Measurements from ENCODE around the gene SSX2IP. TPM values are rescaled to one million over a fixed set of nuclear protein-coding genes. Genes with fewer than 3 reads are reported as not detected.

The SSX2IP gene
- total RNA-seq, 2 experiments from 2014 or later: 10.0 to 12.7 TPM

DNA sequence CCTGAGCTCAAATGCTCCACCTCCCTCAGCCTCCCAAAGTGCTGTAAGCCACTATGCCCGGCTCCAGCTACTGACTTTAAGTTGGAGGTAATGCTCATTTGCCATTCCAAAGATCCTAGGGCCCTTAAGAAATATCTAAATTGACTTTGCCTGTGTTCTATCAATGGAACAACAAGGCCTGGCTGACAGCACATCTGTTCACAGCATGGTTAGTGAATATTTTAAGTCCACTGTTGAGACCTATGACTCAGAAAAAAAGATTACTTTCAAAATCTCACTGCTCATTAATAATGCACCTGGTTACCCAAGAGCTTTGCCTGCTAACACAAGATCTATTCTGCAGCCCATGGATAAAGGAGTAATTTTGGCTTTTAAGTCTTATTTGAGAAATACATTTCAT is 3.5 kb upstream of the SSX2IP start:
- no peak for ATAC-seq
- H3K4me1 Mint-ChIP-seq (ENCODE audit: low read depth): peaks cover 34% of the 10 kb centered on the region
- DNase-seq: no peak
- intact Hi-C loops (cut with micrococcal nuclease): no loop called here
- H3K4me3 Mint-ChIP-seq: no peak overlapping the region
- ChIA-PET POLR2A (interaction anchor here (1.3 kb wide), 1 partner anchor 13 kb away, joined by 3 read pairs; no protein-coding TSS in a partner anchor), CTCF (interaction anchor here (0.9 to 1.8 kb wide), 5 partner anchors 13 to 88 kb away, joined by 3 to 8 read pairs (median 5); no protein-coding TSS in a partner anchor)
- TF ChIP-seq, protein P1, sequence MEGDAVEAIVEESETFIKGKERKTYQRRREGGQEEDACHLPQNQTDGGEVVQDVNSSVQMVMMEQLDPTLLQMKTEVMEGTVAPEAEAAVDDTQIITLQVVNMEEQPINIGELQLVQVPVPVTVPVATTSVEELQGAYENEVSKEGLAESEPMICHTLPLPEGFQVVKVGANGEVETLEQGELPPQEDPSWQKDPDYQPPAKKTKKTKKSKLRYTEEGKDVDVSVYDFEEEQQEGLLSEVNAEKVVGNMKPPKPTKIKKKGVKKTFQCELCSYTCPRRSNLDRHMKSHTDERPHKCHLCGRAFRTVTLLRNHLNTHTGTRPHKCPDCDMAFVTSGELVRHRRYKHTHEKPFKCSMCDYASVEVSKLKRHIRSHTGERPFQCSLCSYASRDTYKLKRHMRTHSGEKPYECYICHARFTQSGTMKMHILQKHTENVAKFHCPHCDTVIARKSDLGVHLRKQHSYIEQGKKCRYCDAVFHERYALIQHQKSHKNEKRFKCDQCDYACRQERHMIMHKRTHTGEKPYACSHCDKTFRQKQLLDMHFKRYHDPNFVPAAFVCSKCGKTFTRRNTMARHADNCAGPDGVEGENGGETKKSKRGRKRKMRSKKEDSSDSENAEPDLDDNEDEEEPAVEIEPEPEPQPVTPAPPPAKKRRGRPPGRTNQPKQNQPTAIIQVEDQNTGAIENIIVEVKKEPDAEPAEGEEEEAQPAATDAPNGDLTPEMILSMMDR (IDR thresholded peaks at IDR 0.05): no peak
- no peaks in the 10 kb centered on the region for H3K36me3 Mint-ChIP-seq (ENCODE audit: low read depth)
- no peak overlapping the region for H3K27ac Mint-ChIP-seq
- no peaks in the 10 kb centered on the region for H3K27me3 Mint-ChIP-seq
- H3K9me3 Mint-ChIP-seq: peaks cover 4% of the 10 kb centered on the region

DNA sequence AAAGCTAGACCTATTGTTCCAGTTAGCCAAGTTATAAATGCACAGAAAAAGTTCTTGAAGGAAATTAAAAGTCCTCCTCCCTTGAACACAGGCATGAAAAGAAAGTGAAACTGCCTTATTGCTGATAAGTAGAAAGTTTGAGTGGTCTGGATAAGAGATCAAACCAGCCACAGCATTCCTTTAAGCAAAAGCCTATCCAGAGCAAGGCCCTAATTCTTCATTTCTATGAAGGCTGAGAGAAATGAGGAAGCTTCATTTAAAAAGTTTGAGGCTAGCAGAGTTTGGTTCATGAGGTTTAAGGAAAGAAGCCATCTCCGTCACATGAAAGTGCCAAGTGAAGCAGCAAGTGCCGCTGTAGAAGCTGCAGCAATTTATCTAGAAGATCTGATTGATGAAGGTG is 2.7 kb upstream of the SSX2IP start:
- ChIA-PET POLR2A (interaction anchor here (1.3 kb wide), 1 partner anchor 13 kb away, joined by 3 read pairs; no protein-coding TSS in a partner anchor), CTCF (interaction anchor here (0.9 to 1.8 kb wide), 5 partner anchors 31 to 89 kb away, joined by 3 to 8 read pairs (median 5); no protein-coding TSS in a partner anchor)
- H3K36me3 Mint-ChIP-seq (ENCODE audit: low read depth): no peaks in the 10 kb centered on the region
- H3K4me3 Mint-ChIP-seq: peak overlapping the region; percentile 61
- H3K27ac Mint-ChIP-seq: peak overlapping the region; percentile 50
- no peaks in the 10 kb centered on the region for H3K27me3 Mint-ChIP-seq
- TF ChIP-seq, protein P1 (IDR thresholded peaks at IDR 0.05): no peak
- intact Hi-C loops (cut with micrococcal nuclease): no loop called here
- ATAC-seq: no peak
- peaks cover 42% of the 10 kb centered on the region for H3K4me1 Mint-ChIP-seq (ENCODE audit: low read depth)
- peaks cover 4% of the 10 kb centered on the region for H3K9me3 Mint-ChIP-seq
- no peak for DNase-seq

DNA sequence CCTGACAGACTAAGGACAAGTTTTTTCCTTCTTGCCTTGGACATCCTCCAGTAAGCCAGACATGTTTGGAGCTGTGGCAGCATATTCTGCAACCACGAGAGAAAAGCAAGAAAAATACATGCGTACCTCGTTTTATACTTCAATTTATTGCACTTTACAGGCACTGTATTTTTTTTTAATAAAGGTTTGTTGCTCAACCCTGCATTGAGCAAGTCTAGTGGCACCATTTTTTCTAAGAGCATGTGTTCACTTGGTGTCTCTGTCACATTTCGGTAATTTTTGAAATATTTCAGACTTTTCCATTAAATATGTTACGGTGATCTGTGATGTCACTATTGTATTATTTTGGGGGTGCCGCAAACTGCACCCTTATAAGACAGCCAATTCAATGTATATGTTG is 2.1 kb upstream of the SSX2IP start:
- TF ChIP-seq, protein P1 (IDR thresholded peaks at IDR 0.05): no peak
- peaks cover 48% of the 10 kb centered on the region for H3K4me1 Mint-ChIP-seq (ENCODE audit: low read depth)
- intact Hi-C loops (cut with micrococcal nuclease): no loop called here
- no peaks in the 10 kb centered on the region for H3K27me3 Mint-ChIP-seq
- H3K27ac Mint-ChIP-seq: peak overlapping the region; percentile 50
- DNase-seq (no peak), ATAC-seq (no peak)
- ChIA-PET POLR2A (no interaction called here), CTCF (interaction anchor here (1.0 to 1.8 kb wide), 4 partner anchors 32 to 90 kb away, joined by 3 to 8 read pairs (median 4); no protein-coding TSS in a partner anchor)
- no peaks in the 10 kb centered on the region for H3K36me3 Mint-ChIP-seq (ENCODE audit: low read depth)
- H3K9me3 Mint-ChIP-seq: peaks cover 4% of the 10 kb centered on the region
- H3K4me3 Mint-ChIP-seq: peak overlapping the region; percentile 61

DNA sequence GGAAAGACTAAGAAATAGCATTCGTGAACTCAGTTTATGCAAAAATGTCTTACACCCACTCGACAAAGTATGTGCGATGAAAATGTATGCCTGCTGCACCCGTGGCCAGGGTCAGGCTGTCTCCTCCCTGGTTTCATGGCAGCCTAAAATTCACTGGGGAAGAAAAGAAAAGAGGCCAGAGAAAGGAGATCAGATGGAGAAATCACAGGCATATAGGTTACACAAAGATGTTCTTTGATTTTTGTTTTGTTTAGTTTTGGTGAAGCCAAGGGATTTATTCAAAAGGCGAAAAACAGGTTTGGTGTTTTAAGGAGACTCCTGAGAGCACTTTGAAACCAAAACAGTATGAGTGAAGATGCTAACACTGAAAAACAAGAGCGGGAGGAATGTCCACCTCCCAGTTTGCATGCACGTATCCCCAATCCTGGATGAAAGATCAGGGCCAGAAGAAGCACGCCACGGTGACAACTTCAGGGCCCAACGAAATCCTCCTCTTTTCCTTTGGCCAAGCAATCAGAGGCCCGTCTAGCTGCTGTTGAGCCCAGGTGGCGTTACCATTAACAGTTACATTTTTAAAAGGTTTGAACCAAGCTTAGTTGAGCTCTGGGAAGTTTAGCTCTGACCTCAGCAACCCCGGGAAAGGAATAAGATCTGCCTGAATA is 992 bp upstream of the SSX2IP start:
- no peaks in the 10 kb centered on the region for H3K27me3 Mint-ChIP-seq
- TF ChIP-seq, protein P1 (IDR thresholded peaks at IDR 0.05): no peak
- intact Hi-C loops (cut with micrococcal nuclease): no loop called here
- POLR2A ChIA-PET: no interaction called here
- peaks cover 59% of the 10 kb centered on the region for H3K4me1 Mint-ChIP-seq (ENCODE audit: low read depth)
- peak; percentile 14 for DNase-seq
- no peak for ATAC-seq
- peak overlapping the region; percentile 88 for H3K27ac Mint-ChIP-seq
- CTCF ChIA-PET: interaction anchor here (1.0 to 1.2 kb wide), 2 partner anchors 29 to 76 kb away, joined by 3 read pairs; no protein-coding TSS in a partner anchor
- H3K9me3 Mint-ChIP-seq: peaks cover 4% of the 10 kb centered on the region
- H3K36me3 Mint-ChIP-seq (ENCODE audit: low read depth): no peaks in the 10 kb centered on the region
- peak overlapping the region; percentile 93 for H3K4me3 Mint-ChIP-seq

All from activated CD8-positive, alpha-beta T cell treated with anti-CD3 and anti-CD28 coated beads for 36 hours (primary cell).